ENCODE measurements around the gene GMCL2.
A peak's percentile ranks its signal among the peaks of the same experiment; 100 is the strongest.

Gene GMCL2

DNA sequence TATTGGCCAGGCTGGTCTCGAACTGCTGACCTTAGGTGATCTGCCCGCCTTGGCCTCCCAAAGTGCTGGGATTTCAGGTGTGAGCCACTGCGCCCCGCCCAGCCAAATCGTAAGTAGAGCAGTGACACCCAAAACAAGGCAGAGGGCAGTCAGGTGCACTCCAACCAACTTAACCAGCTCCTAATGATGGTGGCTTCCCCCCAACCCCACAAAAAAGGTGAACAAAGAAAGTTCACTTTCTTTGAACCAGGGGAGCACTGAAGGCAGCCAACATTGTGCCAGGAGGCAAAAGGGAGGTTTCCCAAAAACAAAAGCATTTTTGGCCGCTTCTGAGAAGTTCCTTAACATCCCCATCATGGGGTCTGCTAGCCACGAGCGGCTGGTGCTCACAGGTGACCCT is 9.6 kb downstream of the GMCL2 start:
- TF ChIP-seq JUND (IDR thresholded peaks at IDR 0.05; ENCODE audit: low read depth) = no peak
- in situ Hi-C loops (cut with HindIII; ENCODE audit: low pct_unique_long_range_greater_than_20kb, low sequenced_read_pairs) = no loop called here

DNA sequence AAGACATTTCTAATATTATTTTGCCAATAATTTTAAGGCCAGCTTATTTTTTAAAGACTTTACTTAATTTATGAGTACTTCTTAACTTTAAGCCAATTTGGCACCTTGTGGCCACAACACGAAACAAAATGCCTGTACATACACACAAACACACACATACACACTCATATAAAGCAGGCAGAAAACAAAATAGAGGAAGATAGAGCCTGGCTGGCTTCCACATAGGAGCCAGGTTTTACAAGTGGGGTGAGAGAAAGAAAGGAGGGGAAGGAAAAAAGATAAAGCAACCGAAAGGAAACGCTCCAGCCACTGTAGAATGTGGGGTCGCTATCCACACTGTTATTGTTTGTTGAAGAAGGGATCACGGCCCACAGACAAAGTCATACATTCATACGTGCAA is 10.4 kb downstream of the GMCL2 start:
- in situ Hi-C loops (cut with HindIII; ENCODE audit: low pct_unique_long_range_greater_than_20kb, low sequenced_read_pairs) = no loop called here
- TF ChIP-seq JUND (IDR thresholded peaks at IDR 0.05; ENCODE audit: low read depth) = no peak
- DNase-seq (ENCODE audit: low read depth in 1 of 2, low spot score in 1 of 2) = no peak

More for the DNA sequence above, 9.6 kb downstream of the GMCL2 start:
- DNase-seq (ENCODE audit: low read depth in 1 of 2, low spot score in 1 of 2) = no peak

DNA sequence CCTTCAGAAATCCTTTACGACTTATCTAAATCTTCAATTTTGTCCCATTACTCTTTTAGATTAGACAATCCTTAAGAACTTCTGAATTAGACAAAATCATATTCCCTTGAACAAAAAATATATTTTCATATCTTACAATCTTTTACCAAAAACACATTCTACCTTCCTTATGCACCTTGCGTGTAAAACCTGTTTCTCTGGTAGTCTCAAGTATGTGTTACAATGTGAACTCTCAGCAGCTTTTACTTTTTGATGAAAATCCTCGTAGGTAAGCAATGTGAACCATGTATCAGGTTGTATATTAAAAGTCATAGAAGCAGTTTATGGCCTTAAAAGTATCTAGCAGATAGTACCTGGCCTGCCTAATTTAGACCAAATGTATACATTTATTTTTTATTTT is 12.7 kb downstream of the GMCL2 start:
- DNase-seq (ENCODE audit: low read depth in 1 of 2, low spot score in 1 of 2) = no peak
- in situ Hi-C loops (cut with HindIII; ENCODE audit: low pct_unique_long_range_greater_than_20kb, low sequenced_read_pairs) = no loop called here
- TF ChIP-seq JUND (IDR thresholded peaks at IDR 0.05; ENCODE audit: low read depth) = no peak

DNA sequence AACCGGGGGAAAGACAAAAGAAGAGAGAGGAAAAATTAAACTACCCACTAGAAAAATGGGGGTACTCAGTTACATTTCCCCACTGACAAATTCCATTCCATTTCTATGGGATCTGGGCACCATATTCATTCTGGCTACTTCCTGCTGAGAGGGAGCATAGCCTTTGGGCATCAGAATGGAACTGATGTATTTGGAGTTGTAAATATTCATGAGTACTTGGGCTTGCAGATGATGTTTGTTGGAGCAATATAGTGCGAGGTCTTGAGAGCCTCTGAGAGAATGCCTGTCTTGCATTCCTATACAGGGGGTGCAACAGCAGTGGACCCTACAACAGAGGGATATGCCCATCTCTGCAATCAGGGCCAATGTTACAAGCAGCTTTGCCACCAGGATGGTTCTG is 16.7 kb downstream of the GMCL2 start:
- TF ChIP-seq JUND (IDR thresholded peaks at IDR 0.05; ENCODE audit: low read depth) = no peak
- in situ Hi-C loops (cut with HindIII; ENCODE audit: low pct_unique_long_range_greater_than_20kb, low sequenced_read_pairs) = no loop called here
- no peak for DNase-seq (ENCODE audit: low read depth in 1 of 2, low spot score in 1 of 2)

DNA sequence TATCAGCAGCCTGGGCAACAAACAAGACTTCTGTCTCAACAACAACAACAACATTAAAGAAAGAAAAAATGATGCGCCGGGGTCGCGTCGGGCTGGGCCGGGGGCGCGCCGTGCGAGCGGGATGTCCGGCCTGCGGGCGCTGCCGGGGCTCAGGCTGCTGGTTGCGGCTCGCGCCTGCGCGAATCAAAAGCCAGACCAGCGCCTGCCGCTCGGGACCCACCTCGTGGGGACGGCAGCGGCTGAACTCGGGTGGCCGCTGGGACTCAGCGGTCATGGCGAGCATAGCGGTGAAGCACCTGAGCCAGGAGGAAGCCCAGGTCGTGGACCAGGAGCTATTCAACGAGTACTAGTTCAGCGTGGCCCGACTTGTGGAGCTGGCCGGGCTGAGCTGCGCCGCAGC is 21.6 kb downstream of the GMCL2 start:
- in situ Hi-C loops (cut with HindIII; ENCODE audit: low pct_unique_long_range_greater_than_20kb, low sequenced_read_pairs) = no loop called here
- no peak for DNase-seq (ENCODE audit: low read depth in 1 of 2, low spot score in 1 of 2)
- TF ChIP-seq JUND (IDR thresholded peaks at IDR 0.05; ENCODE audit: low read depth) = no peak

DNA sequence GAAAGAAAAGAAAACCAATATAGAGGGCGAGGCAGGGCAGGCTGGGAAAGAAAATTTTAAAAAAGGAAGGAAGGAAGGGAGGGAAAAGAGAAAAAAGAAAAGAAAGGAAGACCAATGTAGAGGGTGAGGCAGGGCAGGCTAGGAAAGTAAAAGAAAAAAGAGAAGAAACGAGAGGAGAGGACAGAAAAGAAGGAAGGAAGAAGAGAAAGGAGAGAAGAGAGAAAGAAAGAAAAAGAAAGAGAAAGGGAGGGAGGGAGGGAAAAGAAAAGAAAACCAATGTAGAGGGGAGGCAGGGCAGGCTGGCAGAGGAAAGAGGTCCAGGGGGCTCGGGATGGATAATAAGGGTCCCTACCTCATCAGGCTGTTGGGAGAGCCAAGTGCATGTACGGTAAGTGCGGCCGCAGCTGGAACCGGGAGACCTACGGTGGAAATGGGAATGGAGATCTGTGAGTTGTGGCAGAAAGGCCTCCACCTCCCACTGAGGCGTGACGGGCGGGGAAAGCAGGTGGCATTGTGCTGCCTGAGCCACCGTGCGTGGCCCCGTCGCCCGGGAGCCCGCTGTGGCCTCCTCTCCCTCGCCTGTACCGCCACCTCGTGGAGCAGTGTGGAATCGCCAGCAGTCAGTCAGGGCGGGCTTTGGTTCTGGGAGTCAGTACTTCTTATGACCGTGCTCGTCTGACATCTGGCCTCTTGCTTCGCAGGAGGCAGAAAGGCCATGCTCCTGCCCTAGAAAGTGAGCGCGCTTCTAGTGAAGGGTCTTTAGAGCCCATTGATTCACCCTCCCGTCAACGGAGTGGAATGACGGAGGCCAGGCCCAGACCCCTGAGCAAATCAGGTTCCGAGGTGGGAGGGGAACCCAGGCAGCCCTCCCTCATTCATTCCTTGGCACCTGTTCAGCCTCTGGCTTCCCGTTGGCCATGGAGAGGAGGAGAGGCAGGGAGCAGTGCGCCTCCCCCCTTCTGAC is 23.1 kb downstream of the GMCL2 start:
- in situ Hi-C loops (cut with HindIII; ENCODE audit: low pct_unique_long_range_greater_than_20kb, low sequenced_read_pairs) = no loop called here
- no peak for TF ChIP-seq JUND (IDR thresholded peaks at IDR 0.05; ENCODE audit: low read depth)
- peak; percentile 91 to 94 for DNase-seq (ENCODE audit: low read depth in 1 of 2, low spot score in 1 of 2)

DNA sequence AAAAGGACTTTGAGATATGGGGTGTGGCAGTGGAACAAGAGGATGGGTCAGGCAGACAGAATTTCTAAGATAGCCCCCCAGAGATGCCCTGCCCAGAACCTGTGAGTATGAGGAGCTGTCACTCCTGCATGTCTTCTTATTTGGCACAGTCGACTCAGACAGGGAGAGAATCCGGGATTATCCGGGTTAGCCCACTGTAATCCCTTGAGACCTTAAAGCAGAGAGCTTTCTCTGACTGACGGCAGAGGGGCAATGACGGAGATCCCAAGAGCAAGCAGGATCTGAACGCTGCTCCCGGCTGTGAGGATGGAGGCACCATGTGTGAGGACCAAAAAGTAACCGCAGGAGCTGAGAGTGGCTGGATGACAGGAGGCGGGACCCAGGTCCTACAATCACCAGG is 24.7 kb downstream of the GMCL2 start:
- no peak for TF ChIP-seq JUND (IDR thresholded peaks at IDR 0.05; ENCODE audit: low read depth)
- DNase-seq (ENCODE audit: low read depth in 1 of 2, low spot score in 1 of 2) = no peak
- in situ Hi-C loops (cut with HindIII; ENCODE audit: low pct_unique_long_range_greater_than_20kb, low sequenced_read_pairs) = no loop called here

DNA sequence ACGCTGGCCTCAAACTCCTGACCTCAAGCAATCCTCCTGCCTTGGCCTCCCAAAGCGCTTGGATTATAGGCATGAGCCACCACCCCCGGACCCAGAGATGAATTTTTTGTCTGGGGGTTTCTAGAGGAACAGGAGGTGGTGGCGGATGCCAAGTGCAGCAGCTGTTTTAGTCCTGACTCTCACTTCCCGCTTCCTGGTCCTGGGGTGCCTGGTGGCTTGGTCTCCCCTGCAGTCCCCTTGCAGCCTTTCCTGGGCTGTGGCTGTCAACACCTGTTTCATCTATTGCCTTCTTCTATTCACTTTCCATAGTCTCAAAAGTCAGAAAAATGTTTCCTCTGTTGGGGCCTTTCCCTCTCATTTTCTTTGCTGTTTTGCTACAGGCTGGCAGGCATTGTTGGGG is 27.0 kb downstream of the GMCL2 start:
- TF ChIP-seq JUND (IDR thresholded peaks at IDR 0.05; ENCODE audit: low read depth) = no peak
- DNase-seq (ENCODE audit: low read depth in 1 of 2, low spot score in 1 of 2) = no peak
- in situ Hi-C loops (cut with HindIII; ENCODE audit: low pct_unique_long_range_greater_than_20kb, low sequenced_read_pairs) = no loop called here

DNA sequence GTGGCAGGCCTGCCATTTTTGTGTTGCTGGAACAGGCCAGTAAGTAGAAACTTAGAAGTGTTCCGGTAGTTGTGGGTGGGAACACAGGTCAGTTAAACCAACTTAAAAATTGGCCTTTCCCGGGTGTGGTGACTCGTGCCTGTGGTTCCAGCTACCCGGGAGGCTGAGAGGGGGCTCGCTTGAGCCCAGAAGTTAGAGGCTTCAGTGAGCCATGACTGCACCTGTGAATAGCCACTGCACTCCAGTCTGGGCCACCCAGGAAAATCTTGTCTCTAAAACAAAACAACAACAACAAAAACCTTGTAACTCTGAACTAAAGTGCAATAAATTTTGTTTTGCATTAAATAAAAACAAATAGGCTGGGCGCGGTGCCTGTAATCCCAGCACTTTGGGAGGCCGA is 32.1 kb downstream of the GMCL2 start:
- no peak for DNase-seq (ENCODE audit: low read depth in 1 of 2, low spot score in 1 of 2)
- in situ Hi-C loops (cut with HindIII; ENCODE audit: low pct_unique_long_range_greater_than_20kb, low sequenced_read_pairs) = no loop called here
- TF ChIP-seq JUND (IDR thresholded peaks at IDR 0.05; ENCODE audit: low read depth) = no peak

DNA sequence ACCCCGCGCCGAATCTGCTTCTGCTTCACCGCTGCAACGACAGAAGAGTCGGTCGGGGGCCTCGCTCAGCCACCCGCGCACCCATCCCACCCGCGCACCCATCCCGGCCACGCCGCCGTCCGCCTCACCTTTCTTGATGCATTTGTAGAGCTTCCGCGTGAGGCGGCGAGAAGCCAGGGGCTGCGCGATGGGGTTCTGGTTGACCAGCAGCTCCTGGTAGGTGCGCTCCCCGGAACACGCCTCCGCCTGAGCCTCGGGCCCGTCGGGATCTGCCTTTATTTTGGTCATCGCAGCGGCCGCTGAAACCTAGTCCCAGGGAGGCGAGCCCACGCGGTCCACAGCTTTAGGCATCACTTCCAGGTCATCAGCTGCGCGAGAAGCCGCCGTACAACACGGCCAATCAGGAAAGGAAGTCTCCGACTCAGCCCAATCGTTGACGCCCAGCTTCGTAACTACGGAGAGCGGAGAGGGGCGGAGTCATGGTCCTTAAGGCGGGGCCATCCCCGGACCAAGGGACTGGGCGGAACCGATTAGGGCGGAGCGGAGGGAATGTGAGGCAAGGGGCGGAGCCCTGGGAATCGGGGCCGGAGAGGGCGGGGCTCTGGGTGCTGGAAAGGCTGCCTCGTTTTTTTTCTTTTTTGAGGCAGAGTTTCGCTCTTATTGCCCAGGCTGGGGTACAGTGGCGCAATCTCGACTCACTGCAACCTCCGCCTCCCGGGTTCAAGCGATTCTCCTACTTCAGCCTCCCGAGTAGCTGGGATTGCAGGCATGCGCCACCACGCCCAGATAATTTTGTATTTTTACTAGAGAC is 33.4 kb downstream of the GMCL2 start, which contains the start of gene NHP2:
TSS of gene NHP2 (minus strand) at position 356 of the 811 bp plus-strand sequence. CDS start at position 288, 68 bp downstream.
- in situ Hi-C loops (cut with HindIII; ENCODE audit: low pct_unique_long_range_greater_than_20kb, low sequenced_read_pairs) = no loop called here
- no peak for TF ChIP-seq JUND (IDR thresholded peaks at IDR 0.05; ENCODE audit: low read depth)
- DNase-seq (ENCODE audit: low read depth in 1 of 2, low spot score in 1 of 2) = peak; percentile 95 to 99

DNA sequence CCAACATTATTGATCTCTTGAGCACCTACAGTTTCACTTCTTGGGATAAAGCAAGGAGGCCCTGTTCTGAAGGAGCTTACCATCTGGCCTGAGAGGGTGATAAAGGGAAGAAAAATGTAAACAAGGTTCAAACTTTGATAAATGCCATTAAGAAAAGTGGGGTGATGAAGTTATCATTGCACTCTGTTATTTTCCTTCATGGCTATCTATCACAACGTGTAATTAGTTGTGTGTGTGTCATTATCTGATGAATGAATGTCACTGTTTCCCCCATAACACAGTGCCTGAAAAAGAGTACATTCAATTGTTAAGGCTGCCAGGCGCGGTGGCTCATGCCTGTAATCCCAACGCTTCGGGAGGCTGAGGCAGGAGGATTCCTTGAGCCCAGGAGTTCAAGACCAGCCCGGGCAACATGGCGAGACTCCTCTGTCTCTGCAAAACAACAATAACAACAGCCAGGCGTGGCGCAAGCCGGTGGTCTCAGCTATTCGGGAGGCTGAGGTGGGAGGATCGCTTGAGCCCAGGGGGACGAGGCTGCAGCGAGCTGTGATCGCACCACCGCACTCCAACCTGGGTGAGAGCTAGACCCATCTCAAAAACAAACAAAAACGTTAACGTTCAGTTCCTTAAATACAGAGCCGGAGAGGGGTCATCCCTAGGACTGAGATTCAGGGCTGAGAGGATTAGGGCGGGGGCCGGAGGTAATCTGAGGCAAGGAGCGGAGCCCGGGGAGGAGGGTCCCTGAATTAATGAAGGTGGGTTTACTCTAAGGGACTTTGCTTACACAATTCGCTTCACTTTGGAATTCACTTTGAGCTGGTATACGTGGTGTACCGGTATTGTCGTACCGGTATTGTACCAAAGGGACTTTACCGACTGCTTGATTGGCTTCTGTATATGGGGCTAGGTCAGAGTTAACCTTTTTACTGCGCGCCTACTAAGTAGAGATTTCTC is 34.4 kb downstream of the GMCL2 start:
- in situ Hi-C loops (cut with HindIII; ENCODE audit: low pct_unique_long_range_greater_than_20kb, low sequenced_read_pairs) = no loop called here
- DNase-seq (ENCODE audit: low read depth in 1 of 2, low spot score in 1 of 2) = no peak
- no peak for TF ChIP-seq JUND (IDR thresholded peaks at IDR 0.05; ENCODE audit: low read depth)

Data from T47D (cell line).